ENCODE measurements around the gene HPS3.

HPS3 gene

DNA sequence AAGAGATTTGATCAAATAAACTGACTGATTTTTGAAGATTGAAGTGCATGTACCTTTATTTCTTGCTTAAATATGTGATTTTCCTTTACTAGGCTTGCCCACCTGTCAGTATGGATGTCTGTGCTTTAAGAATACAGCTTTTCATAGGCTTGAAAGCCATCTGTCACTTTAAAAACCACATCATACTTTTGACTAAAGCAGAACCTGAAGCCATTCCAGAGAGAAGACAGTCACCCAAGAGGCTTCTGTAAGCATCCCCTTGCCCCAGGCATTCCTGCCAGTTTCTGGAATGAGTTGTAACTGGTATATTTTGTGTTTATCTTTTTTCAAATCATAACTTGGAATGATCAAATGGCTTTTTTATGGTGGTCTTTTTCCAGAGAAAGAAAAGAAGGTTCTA, 24.0 kb downstream of the HPS3 start:
- H3K27me3 ChIP-seq (replicated peaks; ENCODE audit: control insufficient read depth, insufficient read depth, low read length) = no peaks in the 10 kb centered on the region

DNA sequence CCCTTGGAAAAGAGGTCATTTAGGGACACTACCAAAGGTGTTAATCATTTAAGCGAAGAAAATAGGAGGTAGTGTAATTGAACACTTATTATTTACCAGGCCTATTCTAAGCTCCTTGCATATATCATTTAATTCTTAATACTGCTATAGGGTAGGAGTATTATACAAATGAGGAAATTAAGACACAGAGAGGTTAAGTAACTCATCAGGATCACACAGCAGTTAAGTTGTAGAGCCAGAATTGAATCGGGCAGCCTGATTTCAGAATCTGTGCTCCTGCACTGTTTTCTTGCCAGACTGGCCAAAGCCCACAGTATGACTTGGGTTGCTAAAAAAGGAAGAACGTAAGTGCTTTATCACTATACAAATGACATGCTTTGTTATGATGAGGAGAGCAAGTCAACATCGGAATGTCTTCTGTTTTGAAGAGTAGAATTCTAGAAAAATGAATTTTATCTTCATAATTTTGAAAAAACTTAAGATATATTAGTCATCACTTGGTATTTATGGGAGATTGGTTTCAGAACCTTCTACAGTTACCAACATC, 31.4 kb downstream of the HPS3 start:
- H3K36me3 ChIP-seq (ENCODE audit: control insufficient read depth, insufficient read depth, low read length) = peaks cover 4% of the 10 kb centered on the region
- TF ChIP-seq, protein P1, sequence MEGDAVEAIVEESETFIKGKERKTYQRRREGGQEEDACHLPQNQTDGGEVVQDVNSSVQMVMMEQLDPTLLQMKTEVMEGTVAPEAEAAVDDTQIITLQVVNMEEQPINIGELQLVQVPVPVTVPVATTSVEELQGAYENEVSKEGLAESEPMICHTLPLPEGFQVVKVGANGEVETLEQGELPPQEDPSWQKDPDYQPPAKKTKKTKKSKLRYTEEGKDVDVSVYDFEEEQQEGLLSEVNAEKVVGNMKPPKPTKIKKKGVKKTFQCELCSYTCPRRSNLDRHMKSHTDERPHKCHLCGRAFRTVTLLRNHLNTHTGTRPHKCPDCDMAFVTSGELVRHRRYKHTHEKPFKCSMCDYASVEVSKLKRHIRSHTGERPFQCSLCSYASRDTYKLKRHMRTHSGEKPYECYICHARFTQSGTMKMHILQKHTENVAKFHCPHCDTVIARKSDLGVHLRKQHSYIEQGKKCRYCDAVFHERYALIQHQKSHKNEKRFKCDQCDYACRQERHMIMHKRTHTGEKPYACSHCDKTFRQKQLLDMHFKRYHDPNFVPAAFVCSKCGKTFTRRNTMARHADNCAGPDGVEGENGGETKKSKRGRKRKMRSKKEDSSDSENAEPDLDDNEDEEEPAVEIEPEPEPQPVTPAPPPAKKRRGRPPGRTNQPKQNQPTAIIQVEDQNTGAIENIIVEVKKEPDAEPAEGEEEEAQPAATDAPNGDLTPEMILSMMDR (IDR thresholded peaks at IDR 0.05; ENCODE audit: insufficient read depth, low read length, poor library complexity, severe bottlenecking) = no peak
- no peaks in the 10 kb centered on the region for H3K27me3 ChIP-seq (replicated peaks; ENCODE audit: control insufficient read depth, insufficient read depth, low read length)
- DNase-seq (ENCODE audit: extremely low read depth, insufficient read length) = no peak
- H3K4me3 ChIP-seq (replicated peaks; ENCODE audit: low read depth, low read length) = no peak overlapping the region

More for the DNA sequence above, 24.0 kb downstream of the HPS3 start:
- TF ChIP-seq, protein P1 (IDR thresholded peaks at IDR 0.05; ENCODE audit: insufficient read depth, low read length, poor library complexity, severe bottlenecking) = no peak
- no peak for DNase-seq (ENCODE audit: extremely low read depth, insufficient read length)
- Histone ChIP-seq H3K36me3 (ENCODE audit: control insufficient read depth, insufficient read depth, low read length) (peaks cover 4% of the 10 kb centered on the region), H3K4me3 (replicated peaks; ENCODE audit: low read depth, low read length) (no peak overlapping the region)

DNA sequence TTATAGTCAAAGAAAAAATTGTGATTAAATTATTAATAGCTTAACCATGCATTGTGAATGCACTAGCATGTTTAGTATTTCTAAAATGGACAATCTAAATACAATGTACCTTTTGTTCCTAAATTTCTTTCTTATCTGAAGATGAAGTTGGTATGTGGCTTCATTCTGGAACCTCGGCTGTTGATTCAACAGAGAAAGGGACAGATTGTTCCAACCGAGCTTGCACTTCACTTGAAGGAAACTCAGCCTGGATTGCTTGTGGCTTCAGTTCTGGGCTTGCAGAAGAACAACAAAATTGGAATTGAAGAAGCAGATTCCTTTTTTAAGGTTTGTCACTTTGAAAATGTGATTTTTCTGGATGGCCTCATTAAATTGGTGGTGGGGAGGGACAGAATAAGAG, 32.6 kb downstream of the HPS3 start:
- DNase-seq (ENCODE audit: extremely low read depth, insufficient read length) = no peak
- TF ChIP-seq, protein P1 (IDR thresholded peaks at IDR 0.05; ENCODE audit: insufficient read depth, low read length, poor library complexity, severe bottlenecking) = no peak
- Histone ChIP-seq H3K4me3 (replicated peaks; ENCODE audit: low read depth, low read length) (no peak overlapping the region), H3K36me3 (ENCODE audit: control insufficient read depth, insufficient read depth, low read length) (peaks cover 4% of the 10 kb centered on the region), H3K27me3 (replicated peaks; ENCODE audit: control insufficient read depth, insufficient read depth, low read length) (no peaks in the 10 kb centered on the region)

DNA sequence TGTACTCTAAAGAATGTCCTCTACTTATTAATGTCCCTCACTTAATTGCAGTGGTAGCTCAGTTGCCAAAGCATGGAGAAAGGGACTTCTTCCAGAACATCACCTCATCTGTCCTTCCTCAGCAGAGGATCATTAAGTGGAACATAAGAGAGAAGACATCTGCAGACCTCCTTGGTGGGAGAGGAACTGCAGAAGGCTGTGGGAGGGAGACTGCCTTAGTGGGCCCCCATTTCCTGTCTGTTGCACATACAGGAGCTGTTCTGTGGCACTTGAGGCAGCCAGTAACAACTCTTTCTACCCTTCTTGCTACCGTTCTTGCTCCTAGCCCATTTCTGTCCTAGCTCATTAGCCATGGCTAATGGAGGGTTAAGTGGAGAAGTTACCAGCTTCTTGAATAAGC, 33.6 kb downstream of the HPS3 start:
- Histone ChIP-seq H3K4me3 (replicated peaks; ENCODE audit: low read depth, low read length) (no peak overlapping the region), H3K27me3 (replicated peaks; ENCODE audit: control insufficient read depth, insufficient read depth, low read length) (no peaks in the 10 kb centered on the region), H3K36me3 (ENCODE audit: control insufficient read depth, insufficient read depth, low read length) (peaks cover 2% of the 10 kb centered on the region)
- no peak for DNase-seq (ENCODE audit: extremely low read depth, insufficient read length)
- TF ChIP-seq, protein P1 (IDR thresholded peaks at IDR 0.05; ENCODE audit: insufficient read depth, low read length, poor library complexity, severe bottlenecking) = no peak

DNA sequence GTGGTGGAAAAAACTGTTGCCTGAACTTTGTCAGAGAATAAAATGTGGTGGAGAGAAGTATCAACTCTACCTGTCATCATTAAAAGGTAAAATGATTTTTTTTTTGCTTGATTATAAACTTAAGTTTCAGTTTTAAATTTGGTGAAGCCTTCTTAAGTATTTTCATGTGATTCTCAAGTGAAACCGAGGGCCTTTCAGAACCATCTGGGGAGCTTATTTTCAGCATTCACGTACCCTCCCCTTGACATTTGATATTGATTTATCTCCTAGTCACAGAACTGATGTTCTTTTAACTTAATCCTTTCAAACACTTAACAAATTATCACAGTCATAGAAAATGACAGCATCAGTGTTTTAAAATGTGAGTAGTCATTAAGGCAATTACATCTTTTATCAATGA, 38.5 kb downstream of the HPS3 start:
- TF ChIP-seq, protein P1 (IDR thresholded peaks at IDR 0.05; ENCODE audit: insufficient read depth, low read length, poor library complexity, severe bottlenecking) = no peak
- H3K36me3 ChIP-seq (ENCODE audit: control insufficient read depth, insufficient read depth, low read length) = peaks cover 5% of the 10 kb centered on the region
- H3K4me3 ChIP-seq (replicated peaks; ENCODE audit: low read depth, low read length) = no peak overlapping the region
- DNase-seq (ENCODE audit: extremely low read depth, insufficient read length) = no peak
- no peaks in the 10 kb centered on the region for H3K27me3 ChIP-seq (replicated peaks; ENCODE audit: control insufficient read depth, insufficient read depth, low read length)

DNA sequence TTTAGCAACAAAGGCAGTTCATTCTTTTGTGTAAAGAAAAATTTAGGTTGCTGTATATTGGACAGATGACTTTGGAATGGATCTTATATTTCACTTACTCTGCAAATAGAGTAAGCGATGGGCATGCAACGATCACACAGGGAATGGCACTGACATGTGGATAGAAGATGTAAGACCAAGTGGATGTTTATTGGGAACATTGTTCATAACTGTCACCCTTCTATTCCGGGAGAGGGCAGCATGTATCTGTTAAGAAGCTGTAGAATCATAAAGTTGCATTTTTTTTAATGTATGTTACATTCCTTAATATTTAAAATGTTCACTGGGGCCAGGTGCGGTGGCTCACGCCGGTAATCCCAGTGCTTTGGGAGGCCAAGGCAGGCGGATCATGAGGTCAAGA, 41.2 kb downstream of the HPS3 start:
- TF ChIP-seq, protein P1 (IDR thresholded peaks at IDR 0.05; ENCODE audit: insufficient read depth, low read length, poor library complexity, severe bottlenecking) = no peak
- DNase-seq (ENCODE audit: extremely low read depth, insufficient read length) = no peak
- no peaks in the 10 kb centered on the region for H3K27me3 ChIP-seq (replicated peaks; ENCODE audit: control insufficient read depth, insufficient read depth, low read length)
- H3K4me3 ChIP-seq (replicated peaks; ENCODE audit: low read depth, low read length) = no peak overlapping the region
- peaks cover 3% of the 10 kb centered on the region for H3K36me3 ChIP-seq (ENCODE audit: control insufficient read depth, insufficient read depth, low read length)

Measured in GM06990 (cell line).